HuH-7.5 (cell line): ENCODE results near the gene AMHR2.

ENCODE experiments used
- DNase-seq: peaks from one replicate; pipeline ENCODE4 v3.0.0; 2011; ENCODE audit warnings: low spot score

The AMHR2 gene

DNA sequence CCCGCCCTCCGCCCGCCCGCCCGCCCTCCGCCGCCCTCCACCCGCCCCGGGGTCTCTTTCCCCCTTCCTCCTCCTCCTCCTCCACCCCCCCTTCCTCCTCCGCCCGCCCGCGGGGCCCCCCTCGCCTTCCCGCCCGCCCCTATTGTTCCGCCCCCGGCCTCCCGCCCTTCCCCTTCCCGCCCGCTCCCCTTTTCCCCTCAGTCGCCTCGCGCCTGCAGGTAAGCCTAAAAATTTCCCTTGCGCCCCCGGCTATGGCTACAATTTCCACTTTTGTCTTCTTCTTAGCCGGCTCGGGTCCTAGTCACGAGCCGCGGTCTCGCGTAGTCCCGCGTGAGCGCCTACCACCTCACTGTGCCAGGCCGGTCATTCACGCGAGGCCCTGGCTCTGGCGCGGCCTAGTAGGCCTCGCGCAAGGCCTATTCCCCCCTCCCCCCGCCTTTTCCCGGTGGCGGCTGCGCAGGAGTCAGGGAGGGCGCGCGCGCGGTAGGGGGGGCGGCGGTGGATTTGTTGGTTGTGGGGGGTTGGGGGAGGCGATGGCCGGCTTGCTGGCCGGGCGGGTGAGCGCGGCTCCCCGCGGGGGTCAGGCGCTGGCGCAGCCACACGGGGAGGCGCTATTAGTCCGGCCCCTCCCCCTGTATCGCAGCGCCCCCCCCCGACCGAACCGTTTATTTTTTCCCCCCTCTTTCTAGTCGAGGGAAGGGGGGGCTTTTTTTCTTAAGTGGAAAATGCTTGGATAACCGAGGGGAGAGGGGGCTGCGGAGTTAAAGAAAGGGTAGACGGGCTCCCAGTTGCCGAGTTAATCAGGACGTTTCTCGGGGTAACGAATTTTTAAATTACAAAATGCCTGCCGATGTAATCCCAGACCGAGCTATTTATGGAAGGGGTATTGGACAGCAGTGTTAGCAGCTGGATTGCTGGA lies 28.8 kb downstream of the AMHR2 start:
- peak; percentile 74 for DNase-seq

DNA sequence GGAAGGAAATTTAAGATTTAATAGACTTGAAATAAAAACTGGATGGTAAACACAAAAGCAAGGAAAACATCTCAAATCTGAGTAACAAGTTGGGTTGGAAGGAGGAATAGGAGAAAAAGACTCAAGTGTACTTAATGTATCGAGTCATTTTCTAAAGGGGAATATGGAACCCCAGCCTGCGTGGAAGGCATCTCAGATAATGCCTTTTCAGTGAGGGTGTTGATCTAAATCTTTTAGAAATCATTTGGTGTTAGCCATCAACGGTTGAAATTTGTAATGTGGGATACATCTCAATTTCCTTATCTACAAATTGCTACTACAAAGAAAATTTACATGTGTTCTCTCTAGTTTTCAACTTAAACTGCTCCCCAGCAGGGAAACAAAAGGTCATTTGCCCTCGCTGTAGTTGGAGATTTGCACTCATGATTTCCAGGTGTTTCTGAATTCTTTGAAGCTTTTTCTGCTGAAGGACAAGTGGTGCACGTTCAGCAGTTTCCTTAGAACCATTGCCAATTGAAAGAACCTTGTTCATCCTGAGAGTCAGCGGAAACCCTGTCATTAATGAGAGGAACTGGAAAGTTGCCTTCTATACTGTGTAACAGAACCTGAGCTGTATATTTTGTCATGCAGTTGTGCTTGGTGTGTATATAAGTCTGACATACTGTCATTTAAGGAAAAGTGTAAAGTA lies 30.4 kb downstream of the AMHR2 start:
- DNase-seq: no peak

DNA sequence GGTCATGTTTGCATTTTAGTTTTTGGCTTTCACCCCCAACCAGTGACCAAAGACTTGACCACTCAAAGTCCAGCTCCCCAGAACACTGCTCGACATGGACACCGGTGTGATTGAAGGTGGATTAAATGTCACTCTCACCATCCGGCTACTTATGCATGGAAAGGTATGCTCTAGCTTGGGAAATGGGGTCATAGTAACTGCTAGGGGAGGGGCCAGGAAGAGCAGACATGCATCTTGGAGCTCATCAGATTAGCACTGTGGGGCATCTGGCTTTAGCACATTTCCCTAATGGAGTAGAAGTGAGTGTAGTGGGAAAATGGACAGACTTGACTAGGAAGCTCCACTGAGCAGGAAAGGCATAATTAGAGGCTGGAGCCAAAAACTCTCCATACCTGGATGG lies 31.1 kb downstream of the AMHR2 start:
- DNase-seq: no peak

DNA sequence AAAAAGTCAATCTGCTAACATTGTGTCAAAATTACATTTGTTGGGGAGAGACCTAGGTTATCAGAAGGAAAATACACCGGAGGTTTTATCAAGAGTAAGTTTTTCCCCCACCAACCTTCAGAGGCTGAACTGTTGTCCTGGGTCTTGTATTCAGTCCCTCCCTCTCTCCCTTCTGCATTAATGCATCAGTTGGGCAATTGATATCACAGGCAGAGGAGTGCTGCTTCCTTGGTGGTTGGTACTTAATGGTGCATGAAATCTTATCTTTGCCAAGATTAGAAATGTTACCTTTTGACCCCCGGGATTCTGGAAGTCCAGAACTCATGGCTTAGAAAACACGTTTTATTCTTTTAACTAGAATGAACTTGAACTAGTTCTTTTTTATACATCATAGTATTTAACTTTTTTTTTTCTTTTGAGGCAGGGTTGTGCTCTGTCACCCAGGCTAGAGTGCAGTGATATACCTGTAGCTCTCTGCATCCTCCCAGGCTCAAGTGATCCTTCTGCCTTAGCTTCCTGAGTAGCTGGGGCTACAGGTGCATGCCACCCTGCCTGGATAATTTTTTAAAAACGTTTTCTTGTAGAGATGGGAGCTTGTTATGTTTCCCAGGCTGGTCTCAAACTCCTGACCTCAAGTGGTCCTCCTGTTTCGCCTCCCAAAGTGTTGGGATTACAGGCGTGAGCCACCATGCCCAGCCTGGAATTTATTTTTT lies 33.2 kb downstream of the AMHR2 start:
- no peak for DNase-seq

DNA sequence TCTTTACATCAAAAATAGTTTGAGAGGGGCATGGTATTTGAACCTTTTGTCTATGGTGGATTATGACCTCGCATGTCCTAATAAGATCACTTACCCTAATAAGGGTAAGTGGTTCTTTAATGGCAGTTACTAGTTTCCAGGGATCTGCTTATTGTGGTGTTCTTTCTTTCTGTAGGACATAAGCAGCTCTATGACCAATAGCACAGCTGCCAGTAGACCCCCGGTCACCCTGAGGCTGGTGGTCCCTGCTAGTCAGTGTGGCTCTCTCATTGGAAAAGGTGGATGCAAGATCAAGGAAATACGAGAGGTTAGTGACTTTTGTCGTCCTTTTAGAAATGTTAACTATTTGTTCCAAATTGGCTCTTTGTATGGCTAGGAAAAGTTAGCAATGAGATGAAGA lies 35.4 kb downstream of the AMHR2 start:
- no peak for DNase-seq

DNA sequence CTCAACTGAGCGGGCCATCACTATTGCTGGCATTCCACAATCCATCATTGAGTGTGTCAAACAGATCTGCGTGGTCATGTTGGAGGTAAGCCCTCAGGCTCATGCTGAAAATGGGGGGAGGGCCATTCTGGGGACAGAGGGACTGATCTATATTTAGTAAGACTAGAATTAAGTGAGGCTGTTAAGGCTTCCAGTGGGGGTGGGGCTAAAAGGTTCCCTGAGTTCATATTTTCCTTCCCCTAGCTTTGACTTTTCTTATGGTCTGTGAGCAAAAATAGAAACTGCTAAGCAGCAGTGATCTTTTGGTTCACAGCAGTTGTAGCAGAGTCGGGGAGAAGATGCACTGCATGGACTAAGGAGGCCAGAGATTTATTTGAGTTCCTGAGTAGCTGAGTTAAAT lies 37.4 kb downstream of the AMHR2 start:
- DNase-seq: no peak

DNA sequence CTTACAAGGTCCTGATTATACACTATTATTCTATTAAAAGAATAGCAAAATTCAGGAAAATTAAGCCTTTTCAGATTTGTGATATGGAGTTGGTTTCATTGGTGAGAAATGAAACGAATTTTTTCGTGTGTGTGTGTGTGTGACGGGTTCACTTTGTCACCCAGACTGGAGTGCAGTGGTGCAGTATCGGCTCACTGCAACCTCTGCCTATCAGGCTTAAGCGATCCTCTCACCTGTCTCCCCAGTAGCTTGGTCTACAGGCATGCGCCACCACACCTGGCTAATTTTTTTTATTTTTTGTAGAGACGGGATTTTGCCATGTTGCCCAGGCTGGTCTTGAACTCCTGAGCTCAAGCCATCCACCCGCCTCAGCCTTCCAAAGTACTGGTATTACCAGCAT lies 37.9 kb downstream of the AMHR2 start:
- DNase-seq: no peak

DNA sequence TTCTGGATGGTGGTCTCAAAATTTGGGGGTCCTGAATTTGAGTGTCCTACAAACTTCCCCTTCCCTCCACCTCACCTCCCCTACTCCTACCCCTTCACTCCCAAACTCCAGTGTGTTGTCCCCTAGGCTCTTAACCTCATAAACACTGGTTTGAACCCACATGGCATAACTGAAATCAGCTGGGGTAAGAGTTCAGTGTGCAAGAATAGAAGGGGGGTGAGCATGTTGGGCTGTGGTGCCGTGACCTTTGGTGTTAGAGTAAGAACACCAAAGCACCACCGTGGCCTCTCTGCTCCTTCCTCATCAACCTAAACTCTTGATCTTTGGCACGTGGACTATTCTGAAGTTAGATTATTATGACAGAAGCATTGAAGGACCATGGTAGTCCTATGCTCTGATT lies 39.3 kb downstream of the AMHR2 start:
- DNase-seq: no peak

DNA sequence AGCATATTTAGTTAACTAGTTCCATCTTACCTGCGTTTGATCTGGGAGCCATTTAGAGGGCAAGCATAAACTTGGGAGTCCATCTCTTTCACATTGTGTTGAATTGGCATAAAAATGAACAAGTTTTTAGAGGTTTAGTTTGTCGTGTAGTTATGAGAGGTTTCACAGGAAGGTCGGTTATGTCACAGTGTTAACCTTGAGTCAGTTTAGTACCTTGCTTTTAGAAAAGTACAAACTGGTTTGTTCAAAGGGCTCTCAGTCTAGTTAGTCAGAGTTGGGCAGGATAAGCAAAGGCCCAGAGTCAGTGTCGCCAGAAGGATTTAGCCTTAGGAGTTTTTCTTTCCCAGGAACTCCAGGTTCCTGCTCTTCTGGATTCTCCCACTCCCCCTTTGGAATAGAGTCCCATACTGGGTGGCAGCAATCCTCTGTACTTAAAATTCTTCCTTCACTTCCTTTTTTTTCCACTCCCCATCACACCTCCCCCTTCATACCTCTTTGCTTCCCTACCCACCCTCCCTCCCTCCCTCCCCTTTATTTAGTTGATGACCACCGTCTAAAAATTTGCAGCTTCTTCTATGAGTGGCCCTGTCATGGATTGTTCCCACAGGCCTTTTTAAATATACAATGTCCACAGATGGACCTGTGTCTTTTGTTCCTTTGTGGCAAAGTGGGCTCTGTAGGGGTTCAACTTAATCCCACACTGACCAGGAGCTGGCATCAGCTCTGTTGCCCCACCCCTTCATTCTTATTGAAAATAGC lies 40.3 kb downstream of the AMHR2 start:
- no peak for DNase-seq

DNA sequence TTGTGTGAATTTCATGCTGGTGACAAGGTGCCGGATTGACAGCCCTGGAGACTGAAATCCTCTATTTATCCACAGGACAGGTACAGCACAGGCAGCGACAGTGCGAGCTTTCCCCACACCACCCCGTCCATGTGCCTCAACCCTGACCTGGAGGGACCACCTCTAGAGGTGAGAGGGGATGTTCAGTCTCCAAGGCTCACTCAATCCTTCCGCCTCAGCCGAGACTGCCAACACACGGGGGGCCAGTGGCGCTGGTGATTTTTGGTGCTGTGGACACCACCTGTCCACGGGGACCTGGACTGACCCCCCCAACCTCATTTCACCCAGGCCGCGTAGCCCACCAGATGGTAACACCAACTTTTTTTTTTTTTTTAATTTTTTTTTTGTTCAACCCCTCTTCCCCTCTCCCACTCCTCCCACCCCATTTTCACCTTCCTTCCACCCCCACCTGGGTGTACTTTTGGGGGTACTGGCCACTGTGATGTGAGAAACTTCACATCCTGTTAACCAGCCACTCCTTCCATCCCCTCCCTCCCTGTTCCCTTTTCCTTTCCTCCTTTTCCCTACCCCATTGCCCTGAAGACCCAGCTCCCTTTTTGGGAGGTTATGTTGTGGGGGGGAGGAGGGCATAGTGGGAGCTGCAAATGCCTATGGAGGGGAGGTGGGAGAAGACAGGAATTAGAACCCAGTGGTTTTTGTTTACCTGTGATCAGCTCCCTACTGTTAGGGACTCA lies 41.2 kb downstream of the AMHR2 start:
- no peak for DNase-seq

DNA sequence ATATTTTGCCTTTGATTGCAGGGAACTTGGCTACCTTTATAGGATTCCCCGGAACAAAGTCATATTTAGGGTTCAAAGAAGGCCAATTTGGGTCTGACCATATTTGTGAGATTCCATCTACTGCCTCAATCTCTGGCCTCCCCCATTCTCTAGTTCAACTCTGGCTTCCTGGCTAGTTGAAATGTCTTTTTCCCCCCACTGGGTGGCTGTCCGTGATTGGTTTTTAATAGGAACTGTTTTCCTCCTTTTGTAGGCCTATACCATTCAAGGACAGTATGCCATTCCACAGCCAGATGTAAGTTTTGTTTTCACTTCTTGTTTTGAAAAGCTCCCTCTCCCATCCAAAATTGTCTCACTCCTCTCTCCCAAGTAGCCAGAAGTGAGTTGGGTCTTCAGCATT lies 42.0 kb downstream of the AMHR2 start:
- no peak for DNase-seq

DNA sequence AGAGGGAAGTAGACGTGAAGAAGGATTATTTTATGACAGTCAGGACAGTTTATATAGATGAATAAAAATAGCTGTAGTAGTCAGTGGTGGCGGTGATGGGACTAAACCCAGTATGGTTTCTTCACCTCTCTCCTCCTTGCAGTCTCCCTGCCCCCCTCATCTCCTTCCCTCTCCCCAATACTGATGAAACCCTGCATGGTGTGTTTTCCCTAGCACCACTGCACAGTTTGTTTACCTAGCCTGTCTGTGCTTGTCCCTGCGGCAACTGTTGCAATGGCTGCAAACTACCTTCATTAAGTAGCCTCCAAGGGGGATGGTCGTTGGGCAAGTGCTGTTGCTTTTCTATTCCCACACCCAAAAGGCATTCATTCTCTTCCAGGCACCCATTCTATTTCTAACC lies 43.0 kb downstream of the AMHR2 start:
- DNase-seq: no peak

DNA sequence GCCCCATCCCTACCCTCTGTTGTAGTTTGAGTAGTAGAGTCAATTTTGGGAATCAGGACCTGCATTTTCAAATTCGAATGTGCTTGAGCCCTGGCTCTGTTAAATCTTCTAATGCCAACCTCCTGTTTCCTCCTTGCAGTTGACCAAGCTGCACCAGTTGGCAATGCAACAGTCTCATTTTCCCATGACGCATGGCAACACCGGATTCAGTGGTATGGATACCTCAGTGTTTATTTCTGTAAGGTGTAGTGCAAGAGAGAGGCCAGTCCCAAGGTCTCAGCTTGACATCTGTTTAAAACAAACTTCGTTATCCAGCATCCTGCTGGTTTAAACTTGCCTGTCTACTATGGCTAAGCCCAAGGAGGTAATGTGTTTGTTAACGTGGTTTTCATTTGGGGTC lies 43.4 kb downstream of the AMHR2 start:
- DNase-seq: no peak

DNA sequence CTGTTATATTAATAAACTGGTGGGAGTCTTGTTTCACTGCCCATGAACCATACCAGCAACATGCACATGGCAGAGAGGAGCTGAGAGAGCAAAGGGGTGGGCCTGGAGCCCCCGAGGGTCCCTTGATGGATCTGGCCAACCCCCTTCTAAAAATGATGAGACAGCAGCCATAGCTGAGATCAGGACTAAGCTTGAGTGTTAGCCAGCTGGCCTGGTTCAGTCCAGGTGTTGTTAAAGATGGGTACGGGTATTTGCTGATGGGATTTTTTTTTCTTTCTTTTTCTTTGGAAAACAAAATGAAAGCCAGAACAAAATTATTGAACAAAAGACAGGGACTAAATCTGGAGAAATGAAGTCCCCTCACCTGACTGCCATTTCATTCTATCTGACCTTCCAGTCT lies 44.2 kb downstream of the AMHR2 start:
- no peak for DNase-seq

DNA sequence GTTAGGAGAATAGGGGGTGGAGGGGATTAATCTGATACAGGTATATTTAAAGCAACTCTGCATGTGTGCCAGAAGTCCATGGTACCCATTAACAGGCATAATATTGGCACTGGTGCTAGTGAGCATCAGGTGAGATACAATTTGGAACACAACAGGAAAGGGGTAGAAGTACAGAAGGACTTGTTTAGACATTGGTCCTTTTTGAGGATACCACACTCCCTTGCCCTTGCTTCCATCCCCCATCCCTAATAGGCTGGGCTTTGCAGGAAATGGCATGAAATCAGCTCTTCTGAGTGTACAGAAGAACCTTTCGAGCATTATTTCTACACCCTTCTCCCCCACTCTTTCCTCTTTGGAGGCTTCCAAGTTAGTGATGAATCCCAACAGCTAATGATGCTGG lies 44.6 kb downstream of the AMHR2 start:
- DNase-seq: no peak

DNA sequence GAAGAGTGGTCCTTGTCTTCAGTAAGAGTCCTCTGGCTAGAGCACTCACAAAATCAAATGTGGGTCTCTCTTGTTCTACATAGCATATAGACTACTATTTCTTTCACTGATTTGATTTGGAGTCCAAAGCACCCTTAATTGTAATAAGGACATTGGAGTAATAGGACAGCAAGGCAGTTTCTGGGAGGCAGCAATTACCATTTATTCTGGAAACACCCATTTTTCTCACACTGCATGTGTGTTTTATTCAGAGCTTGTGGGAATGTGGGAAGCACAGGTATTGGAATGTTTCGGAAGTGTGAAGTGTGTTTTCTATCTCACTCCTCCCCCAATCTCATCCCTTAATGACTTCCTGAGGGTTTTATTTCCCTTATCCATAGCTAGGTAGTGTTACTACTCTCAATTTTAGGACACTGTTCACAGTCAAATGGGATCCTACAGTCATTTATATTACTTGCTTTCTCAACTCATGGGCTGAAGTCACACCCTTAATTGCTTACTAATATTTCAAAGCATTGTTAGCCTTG lies 48.5 kb downstream of the AMHR2 start:
- no peak for DNase-seq

DNA sequence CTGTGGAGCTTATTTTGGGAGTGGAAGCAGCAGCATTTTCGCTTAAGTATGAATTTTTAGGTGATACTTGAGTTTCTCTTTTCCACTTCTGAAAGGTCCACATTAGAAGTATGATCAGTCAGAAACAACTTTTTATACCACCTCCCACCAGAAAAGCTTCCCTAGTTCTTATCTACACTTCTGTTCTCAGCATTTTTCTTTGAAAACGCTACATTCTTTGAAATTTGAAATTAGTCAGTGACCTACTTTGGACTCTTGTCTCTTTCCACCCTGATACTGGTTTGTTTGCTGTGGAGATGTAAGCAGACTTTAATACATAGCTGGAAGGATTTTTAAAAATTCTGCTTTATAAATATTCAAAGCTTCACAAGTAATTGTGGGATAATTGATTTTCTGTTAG lies 50.4 kb downstream of the AMHR2 start:
- DNase-seq: no peak

DNA sequence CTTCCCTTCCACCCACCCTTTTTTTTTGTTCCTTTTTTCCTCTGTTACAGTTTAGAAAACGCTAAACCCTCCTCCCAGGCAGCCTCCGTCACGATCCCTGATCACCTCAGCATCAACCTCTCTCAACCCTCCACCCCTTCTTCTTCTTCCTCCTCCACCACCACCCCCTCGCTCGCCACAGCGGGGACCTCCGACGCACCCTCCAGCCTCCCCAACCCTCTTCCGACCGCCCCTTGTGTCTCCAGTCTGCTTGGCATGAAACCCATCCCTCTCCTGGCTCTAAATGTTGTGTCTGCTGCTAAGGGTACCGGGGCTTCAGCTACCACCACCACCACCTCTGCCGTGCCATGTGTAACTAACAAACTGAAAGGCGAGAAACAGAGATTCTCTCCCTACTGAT lies 51.2 kb downstream of the AMHR2 start:
- DNase-seq: no peak

DNA sequence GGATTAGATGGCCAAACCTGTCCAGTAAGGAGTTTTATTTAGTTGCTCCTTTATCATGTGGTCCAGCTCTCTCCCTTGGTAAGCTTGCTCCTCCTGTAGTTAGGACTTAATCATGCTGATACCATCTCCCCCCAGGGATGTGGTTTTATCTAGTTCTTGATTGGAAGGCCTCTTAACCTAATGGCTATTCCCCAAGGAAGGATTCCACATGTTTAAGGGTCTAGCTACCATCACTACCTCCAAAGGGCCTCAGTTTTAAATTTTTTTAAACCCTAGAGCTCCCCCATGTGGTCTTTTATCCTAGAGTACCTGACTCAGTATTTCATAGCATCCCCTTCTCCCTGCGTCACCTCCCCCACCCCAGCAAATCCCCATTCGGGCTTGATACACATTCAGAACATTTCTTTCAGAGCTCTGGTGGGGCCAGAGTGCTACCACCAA lies 53.1 kb downstream of the AMHR2 start:
- no peak for DNase-seq

DNA sequence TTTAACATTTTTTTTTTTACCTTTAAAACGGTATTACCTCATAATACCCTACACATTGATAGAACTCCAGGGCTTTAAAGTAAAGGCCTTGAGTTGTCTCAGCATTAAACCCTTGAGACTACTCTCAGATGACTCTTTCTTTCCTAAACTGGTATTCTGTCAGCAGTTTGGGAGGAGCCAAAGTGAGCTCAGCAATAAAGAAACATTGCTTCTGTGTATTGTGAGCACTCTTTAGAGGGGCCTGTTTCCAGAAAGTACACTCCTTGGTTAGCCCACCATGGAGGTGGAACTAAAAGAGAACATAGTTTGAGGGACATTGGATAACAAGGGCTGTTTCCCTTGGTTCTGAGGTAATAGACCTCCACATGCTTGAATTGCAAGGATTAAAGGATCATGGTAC lies 55.2 kb downstream of the AMHR2 start:
- no peak for DNase-seq

DNA sequence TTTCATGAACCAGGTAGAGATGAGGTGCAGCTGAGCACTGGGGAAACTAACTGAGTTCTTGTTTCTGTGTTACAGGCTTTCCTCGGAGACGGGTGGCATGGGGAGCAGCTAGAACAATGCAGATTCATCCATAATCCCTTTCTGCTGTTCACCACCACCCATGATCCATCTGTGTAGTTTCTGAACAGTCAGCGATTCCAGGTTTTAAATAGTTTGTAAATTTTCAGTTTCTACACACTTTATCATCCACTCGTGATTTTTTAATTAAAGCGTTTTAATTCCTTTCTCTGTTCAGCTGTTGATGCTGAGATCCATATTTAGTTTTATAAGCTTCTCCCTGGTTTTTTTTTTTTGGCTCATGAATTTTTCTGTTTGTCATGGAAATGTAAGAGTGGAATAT lies 55.7 kb downstream of the AMHR2 start:
- DNase-seq: no peak
